WTC11 (cell line): ENCODE data around the gene KRT8. TPM values are rescaled to one million over a fixed set of nuclear protein-coding genes. Genes with fewer than 3 reads are reported as not detected.

Experiments
- ATAC-seq: fragments of 200-7000 bp; cut with Tn5 transposase; 2 replicates; pipeline ENCODE4 v1.10.0; 2021; ENCODE audit warnings: mild to moderate bottlenecking, moderate library complexity
- CTCF ChIA-PET: fragments of 300-600 bp; sonication (Branson Sonifier 250); formaldehyde crosslinking; loops from one replicate; lab custom pipeline; 2021; ENCODE audit warnings: antibody characterized with exemption; lab: Charles Lee
- POLR2A ChIA-PET: fragments of 350-600 bp; sonication (Branson Sonifier 250); formaldehyde crosslinking; loops from one replicate; lab custom pipeline; 2021; ENCODE audit warnings: antibody characterized with exemption; lab: Charles Lee
- DNase-seq: peaks from one replicate; pipeline ENCODE4 v3.0.0; 2021; ENCODE audit warnings: low spot score
- H3K27ac Mint-ChIP-seq: 2 replicates; pipeline ENCODE4 v1.8.0; 2021; ENCODE audit warnings: mixed read lengths
- H3K27me3 Mint-ChIP-seq: 2 replicates; pipeline ENCODE4 v1.8.0; 2021; ENCODE audit warnings: low read depth, mild to moderate bottlenecking, moderate library complexity, mixed read lengths
- H3K36me3 Mint-ChIP-seq: 2 replicates; pipeline ENCODE4 v1.8.0; 2021; ENCODE audit warnings: mixed read lengths
- H3K4me1 Mint-ChIP-seq: 2 replicates; pipeline ENCODE4 v1.8.0; 2022; ENCODE audit warnings: mixed read lengths
- H3K4me3 Mint-ChIP-seq: 2 replicates; pipeline ENCODE4 v1.8.0; 2021; ENCODE audit warnings: mild to moderate bottlenecking, moderate library complexity, mixed read lengths
- H3K9me3 Mint-ChIP-seq: 2 replicates; pipeline ENCODE4 v1.8.0; 2021; ENCODE audit warnings: mixed read lengths
- AR ChIP-seq: fragments of 250-450 bp; sonication (Bioruptor Pico); IDR thresholded peaks from 2 replicates; pipeline ENCODE4 v1.9.0; 2021; ENCODE audit warnings: mild to moderate bottlenecking
- ETV6 ChIP-seq: sonication (generic); formaldehyde crosslinking; IDR thresholded peaks from 2 replicates; pipeline ENCODE4 v1.8.1; 2022; ENCODE audit warnings: mild to moderate bottlenecking, missing genetic modification reagents
- FOXK1 ChIP-seq: sonication (generic); formaldehyde crosslinking; IDR thresholded peaks from 2 replicates; pipeline ENCODE4 v1.8.0; 2022; ENCODE audit warnings: mild to moderate bottlenecking, moderate library complexity, missing genetic modification reagents
- GABPB1 ChIP-seq: sonication (generic); formaldehyde crosslinking; IDR thresholded peaks from 2 replicates; pipeline ENCODE4 v1.8.1; 2023; ENCODE audit warnings: mild to moderate bottlenecking, missing genetic modification reagents
- GTF2I ChIP-seq: fragments of 250-450 bp; sonication (Bioruptor Pico); conservative IDR thresholded peaks from 2 replicates; pipeline ENCODE4 v1.4.0; 2021; ENCODE audit warnings: mild to moderate bottlenecking
- IRF1 ChIP-seq: sonication (generic); formaldehyde crosslinking; IDR thresholded peaks from 2 replicates; pipeline ENCODE4 v1.8.0; 2023; ENCODE audit warnings: missing genetic modification reagents
- JUN ChIP-seq: sonication (generic); formaldehyde crosslinking; IDR thresholded peaks from 2 replicates; pipeline ENCODE4 v1.8.0; 2023; ENCODE audit warnings: mild to moderate bottlenecking, missing genetic modification reagents
- PREB ChIP-seq: sonication (generic); formaldehyde crosslinking; IDR thresholded peaks from 2 replicates; pipeline ENCODE4 v1.8.1; 2022; ENCODE audit warnings: mild to moderate bottlenecking, missing genetic modification reagents, moderate library complexity, borderline replicate concordance
- ZBTB43 ChIP-seq: sonication (generic); formaldehyde crosslinking; IDR thresholded peaks from 2 replicates; pipeline ENCODE4 v1.8.1; 2023; ENCODE audit warnings: mild to moderate bottlenecking, missing genetic modification reagents
- ZNF232 ChIP-seq: sonication (generic); formaldehyde crosslinking; IDR thresholded peaks from 2 replicates; pipeline ENCODE4 v1.8.0; 2022; ENCODE audit warnings: mild to moderate bottlenecking, missing genetic modification reagents
- ZNF317 ChIP-seq: sonication (generic); formaldehyde crosslinking; IDR thresholded peaks from 2 replicates; pipeline ENCODE4 v1.8.1; 2023; ENCODE audit warnings: low read depth, mild to moderate bottlenecking, moderate library complexity, missing genetic modification reagents, borderline replicate concordance
- ZNF416 ChIP-seq: fragments of 250-450 bp; sonication (Bioruptor Pico); IDR thresholded peaks from 2 replicates; pipeline ENCODE4 v1.9.0; 2021; ENCODE audit warnings: mild to moderate bottlenecking, inconsistent platforms
- ZNF671 ChIP-seq: fragments of 250-450 bp; sonication (Bioruptor Pico); IDR thresholded peaks from 2 replicates; pipeline ENCODE4 v1.8.0; 2021; ENCODE audit warnings: mild to moderate bottlenecking
- total RNA-seq: library from RNA; stranded (reverse); gene quantifications from 3 replicates; pipeline ENCODE4 v1.2.3, GENCODE V29; 2021

The KRT8 gene
- total RNA-seq, 1 experiment from 2014 or later: 477 TPM

- TF ChIP-seq ZNF317 (CRISPR knock-in tag) (no peak), ZNF232 (no peak), ZNF416 (no peak), ZBTB43 (CRISPR knock-in tag) (no peak), GABPB1 (no peak), JUN (CRISPR knock-in tag) (no peak), AR (CRISPR knock-in tag) (no peak), FOXK1 (CRISPR knock-in tag) (0 out of 2 replicates have a peak, but pooled peaks have one; percentile 19), ETV6 (CRISPR knock-in tag) (peak; percentile 36), IRF1 (CRISPR knock-in tag) (no peak; the same call in 1 of the 2 replicates)
These were observed 25.2 kb downstream of the KRT8 start (continued) for GRCh38 chr12:52879394-52880351.

GRCh38 chr12:52878507-52879393 is 26.1 kb downstream of the KRT8 start:
- Mint-ChIP-seq H3K4me1 (peaks cover 18% of the 10 kb centered on the region), H3K9me3 (no peaks in the 10 kb centered on the region), H3K36me3 (no peaks in the 10 kb centered on the region), H3K27me3 (peaks cover 16% of the 10 kb centered on the region), H3K4me3 (peak overlapping the region; percentile 74), H3K27ac (no peak overlapping the region)
- DNase-seq (no peak), ATAC-seq (no peak)
- ChIA-PET CTCF (interaction anchor here (0.6 to 10.1 kb wide), 96 partner anchors 9 to 753 kb away, joined by 3 to 526 read pairs (median 4); partner anchors contain the start of genes KRT72, KRT78, KRT8 and KRT85), POLR2A (interaction anchor here (0.8 kb wide), 1 partner anchor 87 kb away, joined by 3 read pairs; no protein-coding TSS in a partner anchor)
- TF ChIP-seq ZNF671 (CRISPR knock-in tag): no peak
- TF ChIP-seq AR (CRISPR knock-in tag): no peak
- TF ChIP-seq ZNF232: 0 out of 2 replicates have a peak, but pooled peaks have one; percentile 3
- TF ChIP-seq PREB (CRISPR knock-in tag): no peak
- no peak for TF ChIP-seq GTF2I
